ENCODE data around the gene SYNDIG1. TPM values are rescaled to one million over a fixed set of nuclear protein-coding genes. Genes with fewer than 3 reads are reported as not detected.

SYNDIG1 gene
- total RNA-seq, 1 experiment from 2014 or later, result 17.9 TPM

GRCh38 chr20:24665196-24665595 is 195.8 kb downstream of the SYNDIG1 start:
- Histone ChIP-seq H3K36me3 (ENCODE audit: insufficient read depth, low read length, poor library complexity, severe bottlenecking) (no peaks in the 10 kb centered on the region), H3K4me1 (ENCODE audit: insufficient read depth, low read length, poor library complexity, severe bottlenecking) (peaks cover 13% of the 10 kb centered on the region), H3K4me3 (ENCODE audit: low read depth, low read length, poor library complexity, severe bottlenecking) (no peak overlapping the region), H3K9me3 (ENCODE audit: low read depth, low read length, poor library complexity, severe bottlenecking) (no peaks in the 10 kb centered on the region), H3K27ac (ENCODE audit: low read depth, low read length, poor library complexity, severe bottlenecking) (no peak overlapping the region), H3K27me3 (replicated peaks; ENCODE audit: insufficient read depth, low read depth, low read length, poor library complexity) (no peaks in the 10 kb centered on the region)
- no peak for DNase-seq (ENCODE audit: low spot score)
- TF ChIP-seq EZH2 (IDR thresholded peaks at IDR 0.05; ENCODE audit: borderline replicate concordance, low read depth, low read length, poor library complexity, severe bottlenecking) (no peak), CTCF (conservative IDR thresholded peaks at IDR 0.05; ENCODE audit: low read depth, low read length) (no peak)
- intact Hi-C loops (cut with micrococcal nuclease; ENCODE audit: unreplicated experiment), result no loop called here
- ChIA-PET CTCF (no interaction called here), POLR2A (ENCODE audit: low non-redundant PET) (no interaction called here)
- BruUV-seq (replicated peaks), result no TSS peak

GRCh38 chr20:24665741-24666191 is 196.3 kb downstream of the SYNDIG1 start:
- Histone ChIP-seq H3K4me1 (ENCODE audit: insufficient read depth, low read length, poor library complexity, severe bottlenecking) (peaks cover 12% of the 10 kb centered on the region), H3K36me3 (ENCODE audit: insufficient read depth, low read length, poor library complexity, severe bottlenecking) (no peaks in the 10 kb centered on the region), H3K27me3 (replicated peaks; ENCODE audit: insufficient read depth, low read depth, low read length, poor library complexity) (no peaks in the 10 kb centered on the region), H3K27ac (ENCODE audit: low read depth, low read length, poor library complexity, severe bottlenecking) (no peak overlapping the region), H3K9me3 (ENCODE audit: low read depth, low read length, poor library complexity, severe bottlenecking) (no peaks in the 10 kb centered on the region), H3K4me3 (ENCODE audit: low read depth, low read length, poor library complexity, severe bottlenecking) (no peak overlapping the region)
- intact Hi-C loops (cut with micrococcal nuclease; ENCODE audit: unreplicated experiment), result no loop called here
- ChIA-PET CTCF (no interaction called here), POLR2A (ENCODE audit: low non-redundant PET) (no interaction called here)
- no peak for DNase-seq (ENCODE audit: low spot score)
- no TSS peak for BruUV-seq (replicated peaks)
- TF ChIP-seq EZH2 (IDR thresholded peaks at IDR 0.05; ENCODE audit: borderline replicate concordance, low read depth, low read length, poor library complexity, severe bottlenecking) (no peak), CTCF (conservative IDR thresholded peaks at IDR 0.05; ENCODE audit: low read depth, low read length) (no peak)

GRCh38 chr20:24667689-24668383 is 198.4 kb downstream of the SYNDIG1 start:
- CTCF ChIA-PET, result no interaction called here
- Histone ChIP-seq H3K9me3 (ENCODE audit: low read depth, low read length, poor library complexity, severe bottlenecking) (no peaks in the 10 kb centered on the region), H3K27me3 (replicated peaks; ENCODE audit: insufficient read depth, low read depth, low read length, poor library complexity) (no peaks in the 10 kb centered on the region), H3K4me1 (ENCODE audit: insufficient read depth, low read length, poor library complexity, severe bottlenecking) (no peaks in the 10 kb centered on the region), H3K27ac (ENCODE audit: low read depth, low read length, poor library complexity, severe bottlenecking) (no peak overlapping the region), H3K36me3 (ENCODE audit: insufficient read depth, low read length, poor library complexity, severe bottlenecking) (no peaks in the 10 kb centered on the region), H3K4me3 (ENCODE audit: low read depth, low read length, poor library complexity, severe bottlenecking) (no peak overlapping the region)
- no peak for DNase-seq (ENCODE audit: low spot score)
- BruUV-seq (replicated peaks), result no TSS peak
- TF ChIP-seq EZH2 (IDR thresholded peaks at IDR 0.05; ENCODE audit: borderline replicate concordance, low read depth, low read length, poor library complexity, severe bottlenecking) (no peak), CTCF (conservative IDR thresholded peaks at IDR 0.05; ENCODE audit: low read depth, low read length) (no peak)
- POLR2A ChIA-PET (ENCODE audit: low non-redundant PET), result no interaction called here
- intact Hi-C loops (cut with micrococcal nuclease; ENCODE audit: unreplicated experiment), result no loop called here

Measured in A673 (cell line).